GM12878 (cell line): ENCODE measurements around the gene BMERB1. TPM values are rescaled to one million over a fixed set of nuclear protein-coding genes. Genes with fewer than 3 reads are reported as not detected.

Experiments
- ATAC-seq: fragments of 200-7000 bp; cut with Tn5 transposase; 3 replicates; pipeline ENCODE4 v1.9.1; 2020; ENCODE audit warnings: mild to moderate bottlenecking, moderate library complexity
- BruUV-seq: library from RNA; stranded (reverse); fragments of 400-500 nt; replicated peaks from 2 replicates; lab custom pipeline; 2021; lab: Mats Ljungman, UMichigan
- CTCF ChIA-PET: fragments of 300-600 bp; sonication (Branson Sonifier 250); formaldehyde crosslinking; extraction: SDS; loops from one replicate; lab custom pipeline; 2021; ENCODE audit warnings: inconsistent platforms; lab: Yijun Ruan, JAX
- POLR2A ChIA-PET: fragments of 350-600 bp; formaldehyde crosslinking; extraction: SDS; loops from one replicate; lab custom pipeline; 2021; ENCODE audit warnings: inconsistent platforms; lab: Charles Lee
- RAD21 ChIA-PET: fragments of 300-600 bp; sonication (Branson Sonifier 250); formaldehyde crosslinking; loops from one replicate; lab custom pipeline; 2023; ENCODE audit warnings: antibody characterized with exemption; ENCODE audit not compliant: unreplicated experiment; lab: Charles Lee
- SMC1A ChIA-PET: fragments of 300-600 bp; sonication (Branson Sonifier 250); formaldehyde crosslinking; loops from one replicate; lab custom pipeline; 2023; ENCODE audit not compliant: unreplicated experiment, uncharacterized antibody; lab: Charles Lee
- DNase-seq: peaks from one replicate; pipeline ENCODE4 v3.0.0-alpha.2; 2011; ENCODE audit warnings: low read depth, low spot score
- FAIRE-seq: peaks from 3 replicates; lab custom pipeline; 2011; peaks lifted over from hg19 to GRCh38; lab: Jason Lieb, UNC
- H2AFZ ChIP-seq: 2 replicates; pipeline ENCODE4 v1.6.0; 2011; ENCODE audit warnings: low read depth, low read length, control low read depth; ENCODE audit not compliant: control insufficient read depth
- H3K27ac ChIP-seq: 2 replicates; pipeline ENCODE4 v1.5.1; 2011; ENCODE audit warnings: control low read depth; ENCODE audit not compliant: control insufficient read depth, insufficient read depth
- H3K27me3 ChIP-seq, 2 experiments: replicated peaks in 1 of 2; 2 replicates each; pipeline versions ENCODE4 v1.6.0 to v1.6.1; 2011; ENCODE audit warnings: low read length in 1 of 2; ENCODE audit not compliant: control insufficient read depth in 2 of 2, insufficient read depth in 2 of 2
- H3K36me3 ChIP-seq, 2 experiments: 2 replicates each; pipeline ENCODE4 v1.5.1; 2011; ENCODE audit warnings: low read length in 1 of 2; ENCODE audit not compliant: control insufficient read depth in 2 of 2, insufficient read depth in 2 of 2
- H3K4me1 ChIP-seq: 2 replicates; pipeline ENCODE4 v1.6.1; 2011; ENCODE audit warnings: mild to moderate bottlenecking, low read length, moderate library complexity, mixed read lengths; ENCODE audit not compliant: control insufficient read depth, insufficient read depth
- H3K4me2 ChIP-seq: 2 replicates; pipeline ENCODE4 v1.6.0; 2011; ENCODE audit warnings: control low read depth; ENCODE audit not compliant: control insufficient read depth, insufficient read depth
- H3K4me3 ChIP-seq: fragments of 200-600 bp; sonication (generic); 2 replicates; pipeline ENCODE4 v1.5.1; 2016
- H3K79me2 ChIP-seq: 2 replicates; pipeline ENCODE4 v1.6.0; 2011; ENCODE audit warnings: low read length; ENCODE audit not compliant: control insufficient read depth, insufficient read depth
- H3K9ac ChIP-seq: 2 replicates; pipeline ENCODE4 v1.8.0; 2011; ENCODE audit warnings: low read length, control low read depth, mixed read lengths; ENCODE audit not compliant: control insufficient read depth, insufficient read depth
- H3K9me3 ChIP-seq: replicated peaks from 3 replicates; pipeline ENCODE4 v1.5.1; 2011; ENCODE audit warnings: mild to moderate bottlenecking, low read length; ENCODE audit not compliant: control insufficient read depth, insufficient read depth
- H4K20me1 ChIP-seq: 2 replicates; pipeline ENCODE4 v1.6.0; 2011; ENCODE audit not compliant: control insufficient read depth, insufficient read depth
- PML ChIP-seq: IDR thresholded peaks from 2 replicates; pipeline ENCODE4 v1.6.1; 2012; ENCODE audit warnings: low read length, inconsistent platforms
- RB1 ChIP-seq: fragments of 450-650 bp; formaldehyde crosslinking; IDR thresholded peaks from 2 replicates; pipeline ENCODE4 v1.6.1; 2017; ENCODE audit warnings: mild to moderate bottlenecking, borderline replicate concordance
- SIX5 ChIP-seq: IDR thresholded peaks from 2 replicates; pipeline ENCODE4 v1.6.1; 2011; ENCODE audit warnings: mild to moderate bottlenecking, low read depth, low read length, moderate library complexity; ENCODE audit not compliant: severe bottlenecking
- SPI1 ChIP-seq: IDR thresholded peaks from 2 replicates; pipeline ENCODE4 v1.6.1; 2011; ENCODE audit warnings: low read depth, mild to moderate bottlenecking, low read length, moderate library complexity, borderline replicate concordance; ENCODE audit not compliant: insufficient read depth
- WGBS: methylation state at CpG from one replicate; pipeline ENCODE4 v1.1.6; 2016; ENCODE audit warnings: low lambda C conversion rate; ENCODE audit not compliant: insufficient replicate concordance, insufficient coverage; ENCODE audit errors: missing lambda C conversion rate; 5-methylcytosine and 5-hydroxymethylcytosine counted together
- in situ Hi-C: fragments of 300-500 bp; cut with MboI; formaldehyde crosslinking; loops from 9 replicates; pipeline ENCODE4 v1.14.3; 2018; ENCODE audit warnings: mixed read lengths
- intact Hi-C: fragments of 100-400 bp; cut with micrococcal nuclease; formaldehyde crosslinking; loops from one replicate; pipeline ENCODE4 v1.14.2; 2022; ENCODE audit not compliant: unreplicated experiment
- polyA plus RNA-seq, 11 experiments: library from polyadenylated mRNA; depleted of rRNA in 4 of 11; unstranded in 6 of 11; stranded (reverse) in 5 of 11; fragments of >200 nt; fragmentation: Nextera tagmentation in 4 of 11; fragmentation: Illumina TruSeq in 1 of 11; extraction: Ambion mirVana in 4 of 11; extraction: Trizol in 1 of 11; gene quantifications; 1 replicate in 1 of 11; 2 replicates in 10 of 11; pipeline versions ENCODE4 v1.2.1 to v1.2.3, GENCODE V29; 2011 to 2016; ENCODE audit warnings: inconsistent platforms in 2 of 11, missing spikeins in 2 of 11, low read depth in 1 of 11
- total RNA-seq, 4 experiments: library from RNA; depleted of rRNA in 3 of 4; stranded (reverse); fragments of >200 nt in 3 of 4; fragmentation: Illumina TruSeq in 1 of 4; extraction: Trizol in 1 of 4; gene quantifications; 2 replicates each; pipeline versions ENCODE4 v1.2.1 to v1.2.3, GENCODE V29; 2013 to 2021
- TF ChIP-seq, protein P1 (sequence below): fragments of 450-650 bp; IDR thresholded peaks from 2 replicates; pipeline ENCODE4 v1.6.1; 2017; ENCODE audit warnings: antibody characterized with exemption, mild to moderate bottlenecking, moderate library complexity
- TF ChIP-seq, protein P2 (sequence below): IDR thresholded peaks from 2 replicates; pipeline ENCODE4 v1.6.1; 2012; ENCODE audit warnings: low read depth, low read length, improper control_type of control experiment

BMERB1 gene
- total and polyA plus RNA-seq, 10 of the 15 experiments (the other 5 are each of a cell fraction or from before 2014, with no cell fraction given) = 0.05 to 0.68 (median 0.34) TPM

DNA sequence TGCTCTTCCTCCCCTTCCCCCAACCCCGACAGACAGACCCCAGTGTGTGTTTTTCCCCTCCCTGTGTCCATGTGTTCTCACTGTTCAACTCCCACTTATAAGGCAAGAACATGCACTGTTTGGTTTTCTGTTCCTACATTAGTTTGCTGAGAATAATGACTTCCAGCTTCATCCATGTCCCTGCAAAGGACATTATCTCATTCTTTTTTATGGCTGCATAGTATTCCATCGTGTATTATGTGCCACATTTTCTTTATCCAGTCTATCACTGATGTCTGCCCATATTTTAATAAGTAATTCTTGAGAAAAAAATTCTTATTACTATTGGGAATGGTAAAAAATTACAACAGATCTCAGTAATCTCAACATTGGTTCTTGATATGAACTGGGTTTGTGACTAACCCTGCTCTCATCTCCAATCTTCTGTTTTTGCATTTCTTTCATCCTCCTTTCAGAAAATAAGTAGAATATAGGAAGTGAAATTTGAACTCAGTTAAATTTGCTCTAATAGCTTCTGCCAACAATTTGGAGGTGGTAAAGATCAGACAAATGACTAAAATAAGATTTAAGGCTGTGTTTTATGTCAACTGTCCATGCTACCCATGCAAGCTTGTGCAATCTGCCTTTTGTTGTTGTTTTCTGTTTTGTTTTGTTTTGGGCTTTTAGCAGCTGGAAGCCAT lies 197.5 kb downstream of the BMERB1 start:
- TF ChIP-seq, protein P1, sequence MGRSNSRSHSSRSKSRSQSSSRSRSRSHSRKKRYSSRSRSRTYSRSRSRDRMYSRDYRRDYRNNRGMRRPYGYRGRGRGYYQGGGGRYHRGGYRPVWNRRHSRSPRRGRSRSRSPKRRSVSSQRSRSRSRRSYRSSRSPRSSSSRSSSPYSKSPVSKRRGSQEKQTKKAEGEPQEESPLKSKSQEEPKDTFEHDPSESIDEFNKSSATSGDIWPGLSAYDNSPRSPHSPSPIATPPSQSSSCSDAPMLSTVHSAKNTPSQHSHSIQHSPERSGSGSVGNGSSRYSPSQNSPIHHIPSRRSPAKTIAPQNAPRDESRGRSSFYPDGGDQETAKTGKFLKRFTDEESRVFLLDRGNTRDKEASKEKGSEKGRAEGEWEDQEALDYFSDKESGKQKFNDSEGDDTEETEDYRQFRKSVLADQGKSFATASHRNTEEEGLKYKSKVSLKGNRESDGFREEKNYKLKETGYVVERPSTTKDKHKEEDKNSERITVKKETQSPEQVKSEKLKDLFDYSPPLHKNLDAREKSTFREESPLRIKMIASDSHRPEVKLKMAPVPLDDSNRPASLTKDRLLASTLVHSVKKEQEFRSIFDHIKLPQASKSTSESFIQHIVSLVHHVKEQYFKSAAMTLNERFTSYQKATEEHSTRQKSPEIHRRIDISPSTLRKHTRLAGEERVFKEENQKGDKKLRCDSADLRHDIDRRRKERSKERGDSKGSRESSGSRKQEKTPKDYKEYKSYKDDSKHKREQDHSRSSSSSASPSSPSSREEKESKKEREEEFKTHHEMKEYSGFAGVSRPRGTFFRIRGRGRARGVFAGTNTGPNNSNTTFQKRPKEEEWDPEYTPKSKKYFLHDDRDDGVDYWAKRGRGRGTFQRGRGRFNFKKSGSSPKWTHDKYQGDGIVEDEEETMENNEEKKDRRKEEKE = no peak
- TF ChIP-seq PML (no peak), RB1 (no peak), SIX5 (no peak), SPI1 (peak; percentile 57; the same call in 1 of the 2 replicates)
- TF ChIP-seq, protein P2, sequence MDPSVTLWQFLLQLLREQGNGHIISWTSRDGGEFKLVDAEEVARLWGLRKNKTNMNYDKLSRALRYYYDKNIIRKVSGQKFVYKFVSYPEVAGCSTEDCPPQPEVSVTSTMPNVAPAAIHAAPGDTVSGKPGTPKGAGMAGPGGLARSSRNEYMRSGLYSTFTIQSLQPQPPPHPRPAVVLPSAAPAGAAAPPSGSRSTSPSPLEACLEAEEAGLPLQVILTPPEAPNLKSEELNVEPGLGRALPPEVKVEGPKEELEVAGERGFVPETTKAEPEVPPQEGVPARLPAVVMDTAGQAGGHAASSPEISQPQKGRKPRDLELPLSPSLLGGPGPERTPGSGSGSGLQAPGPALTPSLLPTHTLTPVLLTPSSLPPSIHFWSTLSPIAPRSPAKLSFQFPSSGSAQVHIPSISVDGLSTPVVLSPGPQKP = no peak
- no peak for DNase-seq
- WGBS = 100% methylated on average over 2 of the region's 2 CpGs
- Histone ChIP-seq H3K4me1 (peaks cover 12% of the 10 kb centered on the region), H3K4me3 (no peak overlapping the region), H2AFZ (no peak overlapping the region), H3K79me2 (peaks cover 9% of the 10 kb centered on the region), H3K36me3 (peaks cover 6 to 34% of the 10 kb centered on the region in 2 experiments), H3K27me3 (no peaks in the 10 kb centered on the region), H3K4me2 (0 out of 2 replicates have a peak overlapping the region, but pooled peaks have one; percentile 17), H3K9ac (no peak overlapping the region), H3K9me3 (no peaks in the 10 kb centered on the region), H4K20me1 (no peaks in the 10 kb centered on the region), H3K27ac (peak overlapping the region; percentile 45)
- SMC1A ChIA-PET = interaction anchor here (0.9 to 1.7 kb wide), 5 partner anchors 9 to 51 kb away, joined by 3 to 7 read pairs (median 4); no protein-coding TSS in a partner anchor
- no peak for FAIRE-seq
- RAD21 ChIA-PET = interaction anchor here (1.1 to 3.5 kb wide), 3 partner anchors 11 to 41 kb away, joined by 3 to 20 read pairs (median 4); partner anchors contain the start of gene MARF1
- CTCF ChIA-PET = interaction anchor here (1.3 kb wide), 1 partner anchor 72 kb away, joined by 3 read pairs; no protein-coding TSS in a partner anchor
- in situ Hi-C loops (loop anchor here (25.0 kb wide), 1 partner anchor 995 kb away; the partner anchor contains the start of genes BFAR and PARN), intact Hi-C loops (no loop called here)
- BruUV-seq = no TSS peak
- POLR2A ChIA-PET = interaction anchor here (1.2 to 3.9 kb wide), 2 partner anchors 9 to 11 kb away, joined by 4 to 21 read pairs; partner anchors contain the start of gene MARF1
- ATAC-seq = no peak
